ENCODE results near the gene MRRF. TPM values are rescaled to one million over a fixed set of nuclear protein-coding genes. Genes with fewer than 3 reads are reported as not detected.

Gene MRRF
- total RNA-seq, 3 donors from 2014 or later = 32.5 to 55.3 (median 44.9) TPM

GRCh38 chr9:122333169-122333808 lies 68.6 kb downstream of the MRRF start:
- H3K27ac ChIP-seq = no peak overlapping the region
- no peaks in the 10 kb centered on the region for H3K4me1 ChIP-seq
- intact Hi-C loops (cut with DNase I; ENCODE audit: low total_unique reads) = no loop called here
- no peaks in the 10 kb centered on the region for H3K9me3 ChIP-seq
- no peak overlapping the region for H3K4me3 ChIP-seq
- H3K36me3 ChIP-seq = no peaks in the 10 kb centered on the region
- H3K27me3 ChIP-seq = no peaks in the 10 kb centered on the region
- TF ChIP-seq CTCF (IDR thresholded peaks at IDR 0.05) = no peak
- no peak for TF ChIP-seq POLR2AphosphoS5 (IDR thresholded peaks at IDR 0.05)
- TF ChIP-seq POLR2A (IDR thresholded peaks at IDR 0.05) = no peak
- DNase-seq (ENCODE audit: low spot score in 2 of 2) = no peak

- Histone ChIP-seq H3K4me3 (no peak overlapping the region), H3K36me3 (no peaks in the 10 kb centered on the region), H3K4me1 (no peaks in the 10 kb centered on the region), H3K27me3 (no peaks in the 10 kb centered on the region), H3K9me3 (no peaks in the 10 kb centered on the region), H3K27ac (no peak overlapping the region)
- intact Hi-C loops (cut with DNase I; ENCODE audit: low total_unique reads) = no loop called here
- TF ChIP-seq POLR2AphosphoS5 (IDR thresholded peaks at IDR 0.05) (no peak), CTCF (IDR thresholded peaks at IDR 0.05) (no peak), POLR2A (IDR thresholded peaks at IDR 0.05) (no peak)
- no peak for DNase-seq (ENCODE audit: low spot score in 2 of 2)
Measured at GRCh38 chr9:122334916-122335315, 70.2 kb downstream of the MRRF start.

GRCh38 chr9:122336189-122336588 lies 71.5 kb downstream of the MRRF start:
- H3K27me3 ChIP-seq = no peaks in the 10 kb centered on the region
- H3K4me3 ChIP-seq = no peak overlapping the region
- intact Hi-C loops (cut with DNase I; ENCODE audit: low total_unique reads) = no loop called here
- H3K4me1 ChIP-seq = no peaks in the 10 kb centered on the region
- no peaks in the 10 kb centered on the region for H3K9me3 ChIP-seq
- DNase-seq (ENCODE audit: low spot score in 2 of 2) = no peak
- H3K36me3 ChIP-seq = no peaks in the 10 kb centered on the region
- TF ChIP-seq CTCF (IDR thresholded peaks at IDR 0.05) (no peak), POLR2A (IDR thresholded peaks at IDR 0.05) (no peak), POLR2AphosphoS5 (IDR thresholded peaks at IDR 0.05) (no peak)
- no peak overlapping the region for H3K27ac ChIP-seq

GRCh38 chr9:122336866-122337555 lies 72.3 kb downstream of the MRRF start:
- TF ChIP-seq POLR2A (IDR thresholded peaks at IDR 0.05) = no peak
- no peak for TF ChIP-seq CTCF (IDR thresholded peaks at IDR 0.05)
- TF ChIP-seq POLR2AphosphoS5 (IDR thresholded peaks at IDR 0.05) = no peak
- no peaks in the 10 kb centered on the region for H3K27me3 ChIP-seq
- DNase-seq (ENCODE audit: low spot score in 2 of 2) = no peak
- no peak overlapping the region for H3K4me3 ChIP-seq
- H3K36me3 ChIP-seq = no peaks in the 10 kb centered on the region
- no peaks in the 10 kb centered on the region for H3K9me3 ChIP-seq
- intact Hi-C loops (cut with DNase I; ENCODE audit: low total_unique reads) = no loop called here
- H3K27ac ChIP-seq = no peak overlapping the region
- H3K4me1 ChIP-seq = no peaks in the 10 kb centered on the region

- DNase-seq (ENCODE audit: low spot score in 2 of 2) = no peak
- intact Hi-C loops (cut with DNase I; ENCODE audit: low total_unique reads) = no loop called here
Measured at GRCh38 chr9:122337556-122337929, 72.9 kb downstream of the MRRF start.

More at GRCh38 chr9:122337556-122337929, 72.9 kb downstream of the MRRF start:
- TF ChIP-seq POLR2AphosphoS5 (IDR thresholded peaks at IDR 0.05) = no peak
- TF ChIP-seq CTCF (IDR thresholded peaks at IDR 0.05) = no peak
- TF ChIP-seq POLR2A (IDR thresholded peaks at IDR 0.05) = no peak
- H3K4me1 ChIP-seq = no peaks in the 10 kb centered on the region
- no peak overlapping the region for H3K27ac ChIP-seq
- H3K27me3 ChIP-seq = no peaks in the 10 kb centered on the region
- H3K36me3 ChIP-seq = no peaks in the 10 kb centered on the region
- H3K9me3 ChIP-seq = no peaks in the 10 kb centered on the region
- no peak overlapping the region for H3K4me3 ChIP-seq
